ENCODE measurements around the gene ATF7.

DNA sequence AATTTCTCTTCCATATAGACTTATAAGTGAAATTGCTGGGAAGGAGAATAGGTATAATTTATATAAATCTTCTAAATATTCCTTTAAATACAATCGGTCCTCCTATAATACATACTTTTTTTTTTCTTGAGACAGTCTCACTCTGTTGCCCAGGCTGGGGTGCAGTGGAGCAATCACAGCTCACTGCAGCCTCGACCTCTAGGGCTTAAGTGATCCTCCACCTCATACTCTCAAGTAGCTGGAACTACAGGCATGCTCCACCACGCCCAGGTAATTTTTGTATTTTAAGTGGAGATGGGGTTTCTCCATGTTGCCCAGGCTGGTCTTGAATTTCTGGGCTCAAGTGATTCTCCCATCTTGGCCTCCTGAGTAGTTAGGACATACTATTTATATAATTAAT lies 89.2 kb downstream of the ATF7 start:
- TF ChIP-seq, protein P1, sequence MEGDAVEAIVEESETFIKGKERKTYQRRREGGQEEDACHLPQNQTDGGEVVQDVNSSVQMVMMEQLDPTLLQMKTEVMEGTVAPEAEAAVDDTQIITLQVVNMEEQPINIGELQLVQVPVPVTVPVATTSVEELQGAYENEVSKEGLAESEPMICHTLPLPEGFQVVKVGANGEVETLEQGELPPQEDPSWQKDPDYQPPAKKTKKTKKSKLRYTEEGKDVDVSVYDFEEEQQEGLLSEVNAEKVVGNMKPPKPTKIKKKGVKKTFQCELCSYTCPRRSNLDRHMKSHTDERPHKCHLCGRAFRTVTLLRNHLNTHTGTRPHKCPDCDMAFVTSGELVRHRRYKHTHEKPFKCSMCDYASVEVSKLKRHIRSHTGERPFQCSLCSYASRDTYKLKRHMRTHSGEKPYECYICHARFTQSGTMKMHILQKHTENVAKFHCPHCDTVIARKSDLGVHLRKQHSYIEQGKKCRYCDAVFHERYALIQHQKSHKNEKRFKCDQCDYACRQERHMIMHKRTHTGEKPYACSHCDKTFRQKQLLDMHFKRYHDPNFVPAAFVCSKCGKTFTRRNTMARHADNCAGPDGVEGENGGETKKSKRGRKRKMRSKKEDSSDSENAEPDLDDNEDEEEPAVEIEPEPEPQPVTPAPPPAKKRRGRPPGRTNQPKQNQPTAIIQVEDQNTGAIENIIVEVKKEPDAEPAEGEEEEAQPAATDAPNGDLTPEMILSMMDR (CRISPR knock-in tag; IDR thresholded peaks at IDR 0.05) = no peak
- no peak for TF ChIP-seq ZSCAN29 (CRISPR knock-in tag; conservative IDR thresholded peaks at IDR 0.05)
- TF ChIP-seq GTF2F1 (IDR thresholded peaks at IDR 0.05; ENCODE audit: low read length) = no peak
- TF ChIP-seq, protein P2, sequence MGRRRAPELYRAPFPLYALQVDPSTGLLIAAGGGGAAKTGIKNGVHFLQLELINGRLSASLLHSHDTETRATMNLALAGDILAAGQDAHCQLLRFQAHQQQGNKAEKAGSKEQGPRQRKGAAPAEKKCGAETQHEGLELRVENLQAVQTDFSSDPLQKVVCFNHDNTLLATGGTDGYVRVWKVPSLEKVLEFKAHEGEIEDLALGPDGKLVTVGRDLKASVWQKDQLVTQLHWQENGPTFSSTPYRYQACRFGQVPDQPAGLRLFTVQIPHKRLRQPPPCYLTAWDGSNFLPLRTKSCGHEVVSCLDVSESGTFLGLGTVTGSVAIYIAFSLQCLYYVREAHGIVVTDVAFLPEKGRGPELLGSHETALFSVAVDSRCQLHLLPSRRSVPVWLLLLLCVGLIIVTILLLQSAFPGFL (CRISPR knock-in tag; IDR thresholded peaks at IDR 0.05) = no peak
- TF ChIP-seq, protein P3, sequence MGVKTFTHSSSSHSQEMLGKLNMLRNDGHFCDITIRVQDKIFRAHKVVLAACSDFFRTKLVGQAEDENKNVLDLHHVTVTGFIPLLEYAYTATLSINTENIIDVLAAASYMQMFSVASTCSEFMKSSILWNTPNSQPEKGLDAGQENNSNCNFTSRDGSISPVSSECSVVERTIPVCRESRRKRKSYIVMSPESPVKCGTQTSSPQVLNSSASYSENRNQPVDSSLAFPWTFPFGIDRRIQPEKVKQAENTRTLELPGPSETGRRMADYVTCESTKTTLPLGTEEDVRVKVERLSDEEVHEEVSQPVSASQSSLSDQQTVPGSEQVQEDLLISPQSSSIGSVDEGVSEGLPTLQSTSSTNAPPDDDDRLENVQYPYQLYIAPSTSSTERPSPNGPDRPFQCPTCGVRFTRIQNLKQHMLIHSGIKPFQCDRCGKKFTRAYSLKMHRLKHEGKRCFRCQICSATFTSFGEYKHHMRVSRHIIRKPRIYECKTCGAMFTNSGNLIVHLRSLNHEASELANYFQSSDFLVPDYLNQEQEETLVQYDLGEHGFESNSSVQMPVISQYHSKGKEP (CRISPR knock-in tag; IDR thresholded peaks at IDR 0.05) = no peak

Data from HepG2 (cell line).